ENCODE measurements around the gene EMD.

DNA sequence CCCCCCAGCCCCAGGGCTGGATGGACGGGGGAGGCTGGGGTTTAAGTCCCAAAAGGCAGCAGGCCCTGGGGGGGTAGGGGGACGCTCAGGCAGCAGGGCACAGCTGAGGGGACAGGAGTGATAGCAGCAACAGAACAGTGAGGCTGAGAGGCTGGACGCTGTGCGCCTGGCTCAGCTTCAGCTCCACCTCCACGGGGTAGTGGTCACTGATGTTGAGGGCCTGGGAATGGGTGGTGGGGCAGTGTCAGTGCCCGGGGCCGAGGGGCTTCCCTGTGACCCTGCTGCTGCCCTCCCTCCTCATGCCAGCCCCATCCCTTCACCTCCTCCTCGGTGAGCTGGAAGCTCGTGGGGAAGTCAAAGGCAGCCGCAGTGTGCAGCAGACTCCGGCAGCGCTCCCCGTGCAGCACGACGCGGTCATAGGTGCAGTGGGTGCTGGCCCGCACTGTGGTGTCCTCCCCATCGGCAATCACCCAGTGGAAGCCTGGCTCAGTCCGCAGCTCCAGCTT is 23.6 kb downstream of the EMD start:
- TF ChIP-seq, protein P1, sequence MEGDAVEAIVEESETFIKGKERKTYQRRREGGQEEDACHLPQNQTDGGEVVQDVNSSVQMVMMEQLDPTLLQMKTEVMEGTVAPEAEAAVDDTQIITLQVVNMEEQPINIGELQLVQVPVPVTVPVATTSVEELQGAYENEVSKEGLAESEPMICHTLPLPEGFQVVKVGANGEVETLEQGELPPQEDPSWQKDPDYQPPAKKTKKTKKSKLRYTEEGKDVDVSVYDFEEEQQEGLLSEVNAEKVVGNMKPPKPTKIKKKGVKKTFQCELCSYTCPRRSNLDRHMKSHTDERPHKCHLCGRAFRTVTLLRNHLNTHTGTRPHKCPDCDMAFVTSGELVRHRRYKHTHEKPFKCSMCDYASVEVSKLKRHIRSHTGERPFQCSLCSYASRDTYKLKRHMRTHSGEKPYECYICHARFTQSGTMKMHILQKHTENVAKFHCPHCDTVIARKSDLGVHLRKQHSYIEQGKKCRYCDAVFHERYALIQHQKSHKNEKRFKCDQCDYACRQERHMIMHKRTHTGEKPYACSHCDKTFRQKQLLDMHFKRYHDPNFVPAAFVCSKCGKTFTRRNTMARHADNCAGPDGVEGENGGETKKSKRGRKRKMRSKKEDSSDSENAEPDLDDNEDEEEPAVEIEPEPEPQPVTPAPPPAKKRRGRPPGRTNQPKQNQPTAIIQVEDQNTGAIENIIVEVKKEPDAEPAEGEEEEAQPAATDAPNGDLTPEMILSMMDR (IDR thresholded peaks at IDR 0.05) = no peak
- no peak for TF ChIP-seq POLR2A (IDR thresholded peaks at IDR 0.05)
- TF ChIP-seq POLR2AphosphoS5 (IDR thresholded peaks at IDR 0.05) = no peak

All from prostate gland (tissue), 2 donors.